Lower leg skin (tissue), 3 donors: Measurements from ENCODE around the gene P2RX1.

ENCODE experiments used
- CTCF ChIP-seq, 3 donors: fragments of 450-650 bp; IDR thresholded peaks; one replicate each; pipeline ENCODE4 v1.5.1; 2016; ENCODE audit warnings: antibody characterized with exemption in 3 of 3, mild to moderate bottlenecking in 3 of 3, moderate library complexity in 2 of 3
- POLR2A ChIP-seq, 2 donors: fragments of 450-650 bp; IDR thresholded peaks; one replicate each; pipeline ENCODE4 v1.6.1; 2016 to 2017; ENCODE audit warnings: antibody characterized with exemption in 2 of 2, mild to moderate bottlenecking in 1 of 2, moderate library complexity in 1 of 2

- TF ChIP-seq CTCF (IDR thresholded peaks at IDR 0.05) (no peak), POLR2A (IDR thresholded peaks at IDR 0.05) (no peak)
These were observed 28.9 kb downstream of the P2RX1 start for GRCh38 chr17:3887394-3887793.
